HL-60 (cell line): ENCODE results near the gene TIMM44.

Source experiments
- DNase-seq, 2 experiments: peaks; one replicate each; pipeline ENCODE4 v3.0.0-alpha.2; 2010 to 2020; ENCODE audit warnings: low read depth in 1 of 2, low spot score in 1 of 2
- H3K27ac ChIP-seq: fragments of 250-450 bp; sonication (Bioruptor Pico); replicated peaks from 2 replicates; pipeline ENCODE4 v1.5.1; 2020; ENCODE audit warnings: mild to moderate bottlenecking, moderate library complexity
- H3K27me3 ChIP-seq: fragments of 250-450 bp; sonication (Bioruptor Pico); 2 replicates; pipeline ENCODE4 v1.5.1; 2021; ENCODE audit warnings: mild to moderate bottlenecking, moderate library complexity; ENCODE audit not compliant: insufficient read depth, poor library complexity, severe bottlenecking
- H3K4me3 ChIP-seq: replicated peaks from 2 replicates; pipeline ENCODE4 v1.5.1; 2011; ENCODE audit warnings: mild to moderate bottlenecking, control low read depth, low read length; ENCODE audit not compliant: insufficient read depth
- CTCF ChIP-seq: IDR thresholded peaks from one replicate; pipeline ENCODE4 v1.5.1; 2011; ENCODE audit warnings: low read length, control low read depth, inconsistent platforms; ENCODE audit not compliant: insufficient read depth
- GABPA ChIP-seq: IDR thresholded peaks from 2 replicates; pipeline ENCODE4 v1.6.1; 2012; ENCODE audit warnings: low read depth
- POLR2AphosphoS5 ChIP-seq: IDR thresholded peaks from 2 replicates; pipeline ENCODE4 v1.6.1; 2012; ENCODE audit warnings: low read depth
- REST ChIP-seq: IDR thresholded peaks from 2 replicates; pipeline ENCODE4 v1.6.1; 2012; ENCODE audit warnings: low read depth; ENCODE audit not compliant: insufficient replicate concordance
- SPI1 ChIP-seq: IDR thresholded peaks from 2 replicates; pipeline ENCODE4 v1.6.1; 2012; ENCODE audit warnings: low read depth, mild to moderate bottlenecking, borderline replicate concordance

The TIMM44 gene

GRCh38 chr19:7981199-7981598 is 37.7 kb upstream of the TIMM44 start:
- Histone ChIP-seq H3K27ac (no peak overlapping the region), H3K27me3 (no peaks in the 10 kb centered on the region), H3K4me3 (no peak overlapping the region)
- no peak for DNase-seq
- TF ChIP-seq REST (no peak), SPI1 (no peak), POLR2AphosphoS5 (no peak), GABPA (no peak), CTCF (no peak)

GRCh38 chr19:7980635-7981121 is 37.2 kb upstream of the TIMM44 start:
- H3K27ac ChIP-seq, result no peak overlapping the region
- TF ChIP-seq REST (no peak), POLR2AphosphoS5 (peak; percentile 37; the same call in 1 of the 2 replicates), CTCF (no peak)
- DNase-seq, result no peak

GRCh38 chr19:7980168-7980567 is 36.7 kb upstream of the TIMM44 start:
- no peak for DNase-seq
- Histone ChIP-seq H3K27me3 (no peaks in the 10 kb centered on the region), H3K27ac (no peak overlapping the region), H3K4me3 (no peak overlapping the region)
- TF ChIP-seq POLR2AphosphoS5, result no peak
- no peak for TF ChIP-seq CTCF
- TF ChIP-seq GABPA, result no peak
- TF ChIP-seq SPI1, result no peak

More at GRCh38 chr19:7980635-7981121, 37.2 kb upstream of the TIMM44 start:
- H3K27me3 ChIP-seq, result no peaks in the 10 kb centered on the region
- H3K4me3 ChIP-seq, result no peak overlapping the region

GRCh38 chr19:7979559-7979958 is 36.1 kb upstream of the TIMM44 start:
- TF ChIP-seq CTCF (no peak), GABPA (no peak), SPI1 (no peak), REST (no peak)
- Histone ChIP-seq H3K27me3 (no peaks in the 10 kb centered on the region), H3K4me3 (no peak overlapping the region), H3K27ac (no peak overlapping the region)
- DNase-seq, result no peak
